HPDE6-E6E7 (cell line): ENCODE data around the gene NKX2-3.

Experiments
- DNase-seq: peaks from one replicate; pipeline ENCODE4 v3.0.0; 2011; ENCODE audit warnings: missing footprints; ENCODE audit errors: extremely low spot score

The NKX2-3 gene

GRCh38 chr10:99583687-99584086, 50.9 kb downstream of the NKX2-3 start:
- no peak for DNase-seq
